ENCODE measurements around the gene JPH3.
"Not testable (repeated sequence)": the region's sequence is repeated elsewhere in the genome, so short reads cannot be mapped to it uniquely, and the experiment has no call there.

JPH3 gene

DNA sequence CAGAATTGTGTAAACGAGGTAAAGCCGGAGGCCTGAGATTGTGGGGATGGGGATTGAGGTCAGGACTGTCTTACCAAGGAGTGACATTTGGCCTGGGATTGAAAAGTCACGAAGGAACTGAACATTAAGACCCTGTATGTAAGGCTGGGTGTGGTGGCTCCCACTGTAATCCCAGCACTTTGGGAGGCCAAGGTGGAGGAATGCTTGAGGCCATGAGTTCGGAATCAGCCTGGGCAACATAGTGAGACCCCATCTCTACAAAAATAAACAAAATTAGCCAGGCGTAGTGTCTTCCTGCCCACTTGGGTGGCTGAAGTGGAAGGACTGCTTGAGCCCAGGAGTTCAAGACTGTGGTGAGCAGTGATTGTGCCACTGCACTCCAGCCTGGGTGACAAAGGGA, 75.5 kb downstream of the JPH3 start:
- TF ChIP-seq, protein P1, sequence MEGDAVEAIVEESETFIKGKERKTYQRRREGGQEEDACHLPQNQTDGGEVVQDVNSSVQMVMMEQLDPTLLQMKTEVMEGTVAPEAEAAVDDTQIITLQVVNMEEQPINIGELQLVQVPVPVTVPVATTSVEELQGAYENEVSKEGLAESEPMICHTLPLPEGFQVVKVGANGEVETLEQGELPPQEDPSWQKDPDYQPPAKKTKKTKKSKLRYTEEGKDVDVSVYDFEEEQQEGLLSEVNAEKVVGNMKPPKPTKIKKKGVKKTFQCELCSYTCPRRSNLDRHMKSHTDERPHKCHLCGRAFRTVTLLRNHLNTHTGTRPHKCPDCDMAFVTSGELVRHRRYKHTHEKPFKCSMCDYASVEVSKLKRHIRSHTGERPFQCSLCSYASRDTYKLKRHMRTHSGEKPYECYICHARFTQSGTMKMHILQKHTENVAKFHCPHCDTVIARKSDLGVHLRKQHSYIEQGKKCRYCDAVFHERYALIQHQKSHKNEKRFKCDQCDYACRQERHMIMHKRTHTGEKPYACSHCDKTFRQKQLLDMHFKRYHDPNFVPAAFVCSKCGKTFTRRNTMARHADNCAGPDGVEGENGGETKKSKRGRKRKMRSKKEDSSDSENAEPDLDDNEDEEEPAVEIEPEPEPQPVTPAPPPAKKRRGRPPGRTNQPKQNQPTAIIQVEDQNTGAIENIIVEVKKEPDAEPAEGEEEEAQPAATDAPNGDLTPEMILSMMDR (IDR thresholded peaks at IDR 0.05; ENCODE audit: control extremely low read depth, extremely low read depth, low read depth, missing control alignments), result no peak
- ChIA-PET POLR2A (no interaction called here), CTCF (no interaction called here)
- no peak for DNase-seq (ENCODE audit: extremely low spot score)

DNA sequence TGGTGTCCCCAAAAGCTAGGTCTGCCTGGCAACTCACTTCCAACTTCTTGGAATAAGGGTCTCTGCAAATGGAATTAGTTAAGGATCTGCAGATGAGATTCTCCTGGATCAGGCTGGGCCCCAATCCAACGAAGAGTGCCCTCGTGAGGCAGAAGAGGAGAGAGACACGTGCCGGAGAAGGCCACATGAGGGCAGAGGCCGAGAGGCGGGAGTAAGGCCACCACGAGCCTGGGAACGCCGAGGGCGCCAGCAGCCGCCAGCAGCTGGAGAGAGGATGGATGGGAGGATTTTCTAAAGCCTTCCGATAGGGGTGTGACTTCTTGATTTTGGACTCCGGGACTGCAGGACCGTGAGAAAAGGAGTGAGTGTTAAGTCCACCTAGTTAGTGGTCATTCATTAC, 76.3 kb downstream of the JPH3 start:
- DNase-seq (ENCODE audit: extremely low spot score), result no peak
- POLR2A ChIA-PET, result no interaction called here
- CTCF ChIA-PET, result interaction anchor here (1.6 kb wide), 1 partner anchor 24 kb away, joined by 8 read pairs; no protein-coding TSS in a partner anchor
- TF ChIP-seq, protein P1 (IDR thresholded peaks at IDR 0.05; ENCODE audit: control extremely low read depth, extremely low read depth, low read depth, missing control alignments), result no peak

DNA sequence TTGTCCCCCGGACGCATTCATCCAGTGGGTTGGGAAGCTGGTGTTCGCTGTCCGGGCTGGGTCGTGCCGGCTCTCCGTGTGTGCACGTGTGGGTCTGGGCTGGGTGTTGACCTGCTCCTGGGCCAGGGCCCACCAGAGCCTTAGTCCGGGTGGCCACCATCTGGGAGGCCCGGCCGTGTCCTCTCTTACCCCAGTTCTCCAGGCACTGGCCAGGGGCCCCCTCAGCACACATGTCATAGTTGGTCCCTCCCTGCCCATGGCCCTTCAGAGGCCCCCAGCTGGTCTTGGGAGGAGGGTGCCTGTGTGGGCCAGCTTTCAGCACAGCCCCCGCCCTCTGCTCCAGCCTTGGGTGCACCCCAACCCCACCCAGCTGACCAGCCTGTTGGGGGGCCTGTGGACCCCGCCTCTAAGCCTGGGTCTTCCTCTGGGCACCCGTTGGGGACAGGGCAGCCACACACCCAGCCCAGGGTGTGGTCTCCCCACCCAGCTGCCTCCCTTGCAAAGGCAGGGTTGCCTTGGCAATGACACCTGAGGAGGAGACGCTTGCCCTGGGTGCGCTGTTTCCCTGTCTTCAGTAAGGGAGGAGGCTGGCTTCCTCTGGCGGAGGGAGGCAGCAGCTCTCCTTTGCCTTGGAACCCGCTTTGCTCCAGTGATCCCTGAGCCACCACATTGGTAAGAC, 77.4 kb downstream of the JPH3 start:
- ChIA-PET POLR2A (no interaction called here), CTCF (interaction anchor here (1.6 kb wide), 1 partner anchor 22 kb away, joined by 8 read pairs; no protein-coding TSS in a partner anchor)
- no peak for DNase-seq (ENCODE audit: extremely low spot score)
- TF ChIP-seq, protein P1 (IDR thresholded peaks at IDR 0.05; ENCODE audit: control extremely low read depth, extremely low read depth, low read depth, missing control alignments), result no peak

DNA sequence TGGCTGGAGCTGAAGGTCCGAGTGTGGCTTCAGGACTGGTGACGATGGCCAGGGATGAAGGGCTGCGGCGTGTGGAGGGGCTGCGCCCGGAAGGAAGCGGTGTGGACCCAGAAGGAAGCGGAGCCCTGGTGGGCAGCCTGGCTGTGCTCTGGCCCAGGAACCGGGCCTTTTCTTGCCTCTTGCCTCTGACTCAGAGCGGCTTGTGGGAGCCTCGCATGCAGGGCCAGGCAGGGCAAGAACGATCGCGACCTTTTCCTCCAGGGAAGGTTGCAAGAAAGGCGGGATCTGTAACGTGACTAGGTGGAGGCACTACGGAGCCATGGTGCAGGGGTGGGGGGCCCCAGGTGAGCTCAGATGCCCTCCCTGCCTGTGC, 78.0 kb downstream of the JPH3 start:
- POLR2A ChIA-PET, result no interaction called here
- TF ChIP-seq, protein P1 (IDR thresholded peaks at IDR 0.05; ENCODE audit: control extremely low read depth, extremely low read depth, low read depth, missing control alignments), result no peak
- DNase-seq (ENCODE audit: extremely low spot score), result no peak
- CTCF ChIA-PET, result no interaction called here

DNA sequence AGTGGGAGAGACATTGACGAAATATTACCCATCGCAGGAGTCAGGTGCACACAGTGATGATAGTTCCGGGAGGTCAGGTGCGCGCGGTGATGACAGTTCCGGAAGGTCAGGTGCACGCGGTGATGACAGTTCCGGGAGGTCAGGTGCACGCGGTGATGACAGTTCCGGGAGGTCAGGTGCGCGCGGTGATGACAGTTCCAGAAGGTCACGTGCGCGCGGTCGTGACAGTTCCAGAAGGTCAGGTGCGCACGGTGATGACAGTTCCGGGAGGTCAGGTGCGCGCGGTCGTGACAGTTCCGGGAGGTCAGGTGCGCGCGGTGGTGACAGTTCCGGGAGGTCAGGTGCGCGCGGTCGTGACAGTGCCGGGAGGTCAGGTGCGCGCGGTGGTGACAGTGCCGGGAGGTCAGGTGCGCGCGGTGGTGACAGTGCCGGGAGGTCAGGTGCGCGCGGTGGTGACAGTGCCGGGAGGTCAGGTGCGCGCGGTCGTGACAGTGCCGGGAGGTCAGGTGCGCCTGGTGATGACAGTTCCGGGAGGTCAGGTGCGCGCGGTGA, 78.8 kb downstream of the JPH3 start:
- POLR2A ChIA-PET; DNase-seq (ENCODE audit: extremely low spot score): not testable (repeated sequence)
- CTCF ChIA-PET, result interaction anchor here (0.9 to 1.0 kb wide), 2 partner anchors 14 to 22 kb away, joined by 3 to 5 read pairs; no protein-coding TSS in a partner anchor

DNA sequence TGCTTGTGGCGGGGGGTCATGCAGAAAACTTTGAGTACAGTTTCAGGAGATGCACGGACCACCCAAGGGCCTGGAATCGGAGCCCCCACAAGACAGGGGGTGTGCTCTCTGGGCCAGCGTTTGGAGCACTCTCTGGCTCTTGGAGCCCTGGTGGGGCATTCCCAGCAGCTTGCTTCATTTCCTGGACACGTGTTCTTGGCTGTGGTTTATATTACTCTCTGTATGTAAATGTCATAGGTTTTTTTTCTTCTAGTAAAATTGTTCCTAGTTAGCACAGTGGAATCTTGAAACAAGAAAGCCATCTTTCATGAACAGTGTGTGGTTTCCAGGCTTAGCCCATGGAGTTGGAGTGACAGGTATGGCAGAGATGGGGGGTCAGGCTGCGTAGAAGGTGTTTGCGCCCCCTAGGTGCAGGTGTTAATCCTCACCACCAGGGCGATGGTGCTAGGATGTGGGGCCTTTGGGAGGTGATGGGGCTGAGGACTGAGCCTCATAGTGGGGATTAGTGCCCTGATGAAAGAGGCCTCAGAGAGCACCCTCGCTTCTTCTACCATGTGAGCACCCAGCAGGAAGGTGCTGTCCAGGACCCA, 79.8 kb downstream of the JPH3 start:
- POLR2A ChIA-PET, result interaction anchor here (0.6 kb wide), 1 partner anchor 1276 kb away, joined by 3 read pairs; no protein-coding TSS in a partner anchor
- TF ChIP-seq, protein P1 (IDR thresholded peaks at IDR 0.05; ENCODE audit: control extremely low read depth, extremely low read depth, low read depth, missing control alignments), result no peak
- DNase-seq (ENCODE audit: extremely low spot score), result no peak
- CTCF ChIA-PET, result interaction anchor here (0.8 to 1.0 kb wide), 3 partner anchors 13 to 23 kb away, joined by 3 to 5 read pairs (median 3); no protein-coding TSS in a partner anchor

DNA sequence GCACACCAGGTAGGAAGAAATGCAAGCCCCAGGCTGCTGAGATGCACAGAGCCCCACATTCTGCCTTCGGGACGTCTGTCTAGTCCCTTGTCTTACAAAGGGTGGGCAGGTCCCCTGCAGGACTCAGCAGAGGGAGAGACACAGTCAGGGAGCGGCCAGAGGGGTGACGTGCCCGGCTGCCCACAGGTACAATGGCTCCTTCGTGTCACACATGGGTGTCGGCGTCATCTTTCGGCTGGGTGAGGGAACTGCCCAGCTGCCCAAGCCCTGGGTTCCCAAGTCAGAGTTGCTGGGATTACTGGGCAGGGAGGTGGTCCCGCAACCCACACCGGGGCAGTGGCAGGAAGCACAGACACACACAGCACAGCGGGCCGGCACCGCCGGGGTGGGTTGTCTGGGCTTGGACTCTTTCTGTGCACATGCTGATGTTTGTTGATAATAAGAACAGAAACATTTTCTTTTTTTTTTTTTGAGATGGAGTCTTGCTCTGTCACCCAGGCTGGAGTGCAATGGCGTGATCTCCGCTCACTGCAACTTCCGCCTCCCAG, 80.6 kb downstream of the JPH3 start:
- POLR2A ChIA-PET, result no interaction called here
- no peak for DNase-seq (ENCODE audit: extremely low spot score)
- CTCF ChIA-PET, result no interaction called here
- TF ChIP-seq, protein P1 (IDR thresholded peaks at IDR 0.05; ENCODE audit: control extremely low read depth, extremely low read depth, low read depth, missing control alignments), result no peak
